LNCaP clone FGC (cell line): ENCODE results near the gene ATXN1.

Source experiments
- DNase-seq: peaks from one replicate; pipeline ENCODE4 v3.0.0-alpha.2; 2011; ENCODE audit warnings: low read depth
- H3K4me3 ChIP-seq: 2 replicates; pipeline ENCODE4 v1.5.1; 2011; ENCODE audit warnings: mild to moderate bottlenecking, low read depth, low read length, control low read depth
- TF ChIP-seq, protein P1 (sequence below): IDR thresholded peaks from 2 replicates; pipeline ENCODE4 v1.5.1; 2012; ENCODE audit warnings: mild to moderate bottlenecking; ENCODE audit not compliant: control insufficient read depth, insufficient read depth; ENCODE audit errors: extremely low read depth

ATXN1 gene

GRCh38 chr6:16375206-16375605 lies 386.1 kb downstream of the ATXN1 start:
- TF ChIP-seq, protein P1, sequence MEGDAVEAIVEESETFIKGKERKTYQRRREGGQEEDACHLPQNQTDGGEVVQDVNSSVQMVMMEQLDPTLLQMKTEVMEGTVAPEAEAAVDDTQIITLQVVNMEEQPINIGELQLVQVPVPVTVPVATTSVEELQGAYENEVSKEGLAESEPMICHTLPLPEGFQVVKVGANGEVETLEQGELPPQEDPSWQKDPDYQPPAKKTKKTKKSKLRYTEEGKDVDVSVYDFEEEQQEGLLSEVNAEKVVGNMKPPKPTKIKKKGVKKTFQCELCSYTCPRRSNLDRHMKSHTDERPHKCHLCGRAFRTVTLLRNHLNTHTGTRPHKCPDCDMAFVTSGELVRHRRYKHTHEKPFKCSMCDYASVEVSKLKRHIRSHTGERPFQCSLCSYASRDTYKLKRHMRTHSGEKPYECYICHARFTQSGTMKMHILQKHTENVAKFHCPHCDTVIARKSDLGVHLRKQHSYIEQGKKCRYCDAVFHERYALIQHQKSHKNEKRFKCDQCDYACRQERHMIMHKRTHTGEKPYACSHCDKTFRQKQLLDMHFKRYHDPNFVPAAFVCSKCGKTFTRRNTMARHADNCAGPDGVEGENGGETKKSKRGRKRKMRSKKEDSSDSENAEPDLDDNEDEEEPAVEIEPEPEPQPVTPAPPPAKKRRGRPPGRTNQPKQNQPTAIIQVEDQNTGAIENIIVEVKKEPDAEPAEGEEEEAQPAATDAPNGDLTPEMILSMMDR = no peak
- no peak overlapping the region for H3K4me3 ChIP-seq
- no peak for DNase-seq

GRCh38 chr6:16374461-16375200 lies 386.6 kb downstream of the ATXN1 start:
- no peak overlapping the region for H3K4me3 ChIP-seq
- DNase-seq = no peak
- TF ChIP-seq, protein P1 = no peak

DNA sequence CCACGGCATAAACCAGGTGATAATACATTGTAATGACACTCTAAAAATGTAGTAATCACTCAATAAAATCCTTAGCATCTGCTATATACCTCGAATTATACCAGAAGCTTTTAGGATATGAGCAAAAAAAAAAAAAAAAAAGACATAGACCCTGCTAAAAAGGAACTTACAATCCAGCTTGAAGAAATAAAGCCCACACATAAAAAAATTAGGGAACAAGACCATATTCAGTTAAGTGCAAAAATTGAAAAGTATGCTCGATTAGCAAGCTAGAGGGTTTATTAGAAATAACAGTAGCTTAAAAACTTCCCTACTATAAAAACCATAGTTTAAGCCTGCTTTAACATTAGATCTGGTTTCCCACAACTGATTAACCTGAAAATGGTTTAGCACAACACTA lies 387.2 kb downstream of the ATXN1 start:
- no peak for DNase-seq
- H3K4me3 ChIP-seq = no peak overlapping the region
- TF ChIP-seq, protein P1 = no peak

- H3K4me3 ChIP-seq = no peak overlapping the region
- TF ChIP-seq, protein P1 = no peak
- DNase-seq = no peak
Measured at GRCh38 chr6:16372029-16372776, 389.1 kb downstream of the ATXN1 start.

- no peak for DNase-seq
- no peak overlapping the region for H3K4me3 ChIP-seq
- TF ChIP-seq, protein P1 = no peak
Measured at GRCh38 chr6:16371401-16371800, 389.9 kb downstream of the ATXN1 start.

GRCh38 chr6:16370943-16371342 lies 390.3 kb downstream of the ATXN1 start:
- H3K4me3 ChIP-seq = no peak overlapping the region

More at GRCh38 chr6:16370943-16371342, 390.3 kb downstream of the ATXN1 start:
- no peak for DNase-seq
- TF ChIP-seq, protein P1 = no peak
